ENCODE results near the gene DUS4L.
A peak's percentile ranks its signal among the peaks of the same experiment; 100 is the strongest.

DUS4L gene

DNA sequence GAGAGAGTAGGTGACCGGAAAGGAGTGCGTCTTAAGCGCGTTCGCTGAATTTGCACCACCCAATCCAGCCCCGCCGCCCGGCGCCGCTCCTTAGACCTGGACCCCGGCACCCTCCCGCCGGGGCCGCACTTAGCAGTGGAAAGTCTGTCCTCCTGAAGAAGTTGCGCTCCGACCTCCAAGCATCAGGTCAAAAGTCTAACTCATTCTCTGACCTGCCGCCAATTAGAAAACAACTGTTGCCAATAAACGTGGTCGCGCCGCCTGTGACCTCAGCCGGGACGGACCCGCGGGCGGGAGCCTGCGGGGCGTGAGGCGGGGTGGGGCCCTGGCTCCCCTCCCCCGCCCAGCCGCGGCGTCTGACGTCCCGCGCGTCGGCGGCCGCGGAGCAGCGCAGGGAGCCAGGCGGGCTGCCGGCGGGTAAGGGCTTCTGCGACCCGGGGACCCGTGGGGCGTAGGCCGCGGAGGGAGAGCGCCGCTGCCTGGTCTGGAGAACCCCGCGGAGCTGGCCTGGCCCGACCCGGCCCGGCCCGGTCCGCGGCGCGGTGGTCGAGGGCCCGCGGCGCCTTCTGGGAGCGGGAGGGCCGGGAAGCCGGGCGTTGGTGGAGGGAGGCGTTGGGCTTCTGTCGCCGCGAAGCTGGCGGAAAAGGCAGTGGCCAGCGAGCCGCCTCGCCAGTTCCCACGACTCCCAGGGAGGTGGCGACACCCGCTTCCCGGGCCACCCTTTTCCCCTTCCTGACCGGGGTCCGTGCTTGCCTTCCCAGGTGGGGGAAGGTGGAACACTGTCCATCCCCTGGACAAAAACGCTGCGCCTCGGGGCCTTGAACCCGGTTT is 16.3 kb downstream of the DUS4L start, which contains the start of gene BCAP29:
TSS of gene BCAP29 (plus strand) at position 362 of the 831 bp plus-strand sequence. CDS start 527 bp downstream, outside the sequence.
- DNase-seq (ENCODE audit: low read depth), result peak; percentile 87
- H3K4me3 ChIP-seq (ENCODE audit: low read depth, low read length), result peak within 1 kb of the TSS; percentile 97
- TF ChIP-seq, protein P1, sequence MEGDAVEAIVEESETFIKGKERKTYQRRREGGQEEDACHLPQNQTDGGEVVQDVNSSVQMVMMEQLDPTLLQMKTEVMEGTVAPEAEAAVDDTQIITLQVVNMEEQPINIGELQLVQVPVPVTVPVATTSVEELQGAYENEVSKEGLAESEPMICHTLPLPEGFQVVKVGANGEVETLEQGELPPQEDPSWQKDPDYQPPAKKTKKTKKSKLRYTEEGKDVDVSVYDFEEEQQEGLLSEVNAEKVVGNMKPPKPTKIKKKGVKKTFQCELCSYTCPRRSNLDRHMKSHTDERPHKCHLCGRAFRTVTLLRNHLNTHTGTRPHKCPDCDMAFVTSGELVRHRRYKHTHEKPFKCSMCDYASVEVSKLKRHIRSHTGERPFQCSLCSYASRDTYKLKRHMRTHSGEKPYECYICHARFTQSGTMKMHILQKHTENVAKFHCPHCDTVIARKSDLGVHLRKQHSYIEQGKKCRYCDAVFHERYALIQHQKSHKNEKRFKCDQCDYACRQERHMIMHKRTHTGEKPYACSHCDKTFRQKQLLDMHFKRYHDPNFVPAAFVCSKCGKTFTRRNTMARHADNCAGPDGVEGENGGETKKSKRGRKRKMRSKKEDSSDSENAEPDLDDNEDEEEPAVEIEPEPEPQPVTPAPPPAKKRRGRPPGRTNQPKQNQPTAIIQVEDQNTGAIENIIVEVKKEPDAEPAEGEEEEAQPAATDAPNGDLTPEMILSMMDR (IDR thresholded peaks at IDR 0.05; ENCODE audit: insufficient read depth, low read depth, low read length, missing control alignments), result no peak

DNA sequence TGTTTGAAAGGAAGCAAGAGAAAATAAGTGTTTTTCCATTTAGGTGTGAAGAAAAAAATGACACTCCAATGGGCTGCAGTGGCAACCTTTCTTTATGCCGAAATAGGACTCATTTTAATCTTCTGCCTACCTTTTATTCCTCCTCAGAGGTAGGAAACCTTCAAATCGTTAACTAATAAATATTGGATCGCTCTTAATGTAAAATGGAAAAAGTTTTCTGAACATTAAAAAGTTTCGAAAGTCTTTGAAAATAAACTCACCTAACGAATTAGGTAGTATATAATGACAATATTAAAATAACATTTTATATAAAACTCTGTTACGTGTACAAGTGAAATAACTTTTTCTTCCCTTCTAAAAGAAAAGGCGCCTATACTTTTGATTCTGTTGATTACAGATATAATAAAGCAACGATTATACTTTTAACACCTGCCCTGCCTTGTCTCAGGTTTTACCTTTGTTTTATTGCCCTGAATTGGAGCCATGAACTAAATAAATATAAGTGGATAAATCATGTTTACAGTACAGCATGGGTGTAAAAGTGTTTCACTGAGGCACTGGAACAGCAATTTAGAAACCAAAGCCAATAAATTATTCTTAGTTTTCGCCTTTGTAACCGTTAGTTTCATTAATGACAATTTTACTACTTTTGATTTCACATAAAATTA is 17.1 kb downstream of the DUS4L start:
- peak overlapping the region; percentile 97 for H3K4me3 ChIP-seq (ENCODE audit: low read depth, low read length)
- DNase-seq (ENCODE audit: low read depth), result no peak
- TF ChIP-seq, protein P1 (IDR thresholded peaks at IDR 0.05; ENCODE audit: insufficient read depth, low read depth, low read length, missing control alignments), result no peak

DNA sequence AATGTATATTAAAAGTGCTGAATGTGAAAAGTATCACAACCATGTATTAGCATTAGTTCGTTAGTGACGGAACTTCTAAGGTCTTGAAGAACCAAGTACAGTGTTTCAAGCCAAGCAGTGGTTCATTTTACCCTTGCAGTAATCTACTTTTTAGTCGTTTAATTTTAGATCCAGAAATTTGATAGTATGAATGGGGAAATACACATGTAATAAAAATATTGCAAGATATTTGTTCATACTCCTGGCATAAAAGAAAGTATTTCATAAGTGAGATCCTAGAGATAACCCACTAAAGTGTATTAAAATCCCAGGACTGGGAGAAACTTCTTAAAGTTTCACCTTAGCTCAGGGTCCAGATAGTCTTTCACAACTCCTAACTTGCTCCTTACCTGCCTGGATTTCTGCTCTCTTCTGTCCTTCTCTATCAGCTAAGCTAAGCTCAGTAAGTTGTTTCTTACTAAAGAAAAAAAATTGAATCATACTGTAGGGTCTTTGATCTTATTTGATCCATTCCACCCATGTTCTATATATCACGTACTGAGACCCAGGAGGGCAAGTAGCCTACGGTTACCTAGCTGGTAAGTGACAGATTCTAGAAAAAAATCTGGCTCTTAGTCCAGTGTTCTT is 17.7 kb downstream of the DUS4L start:
- peak overlapping the region; percentile 97 for H3K4me3 ChIP-seq (ENCODE audit: low read depth, low read length)
- TF ChIP-seq, protein P1 (IDR thresholded peaks at IDR 0.05; ENCODE audit: insufficient read depth, low read depth, low read length, missing control alignments), result no peak
- no peak for DNase-seq (ENCODE audit: low read depth)

DNA sequence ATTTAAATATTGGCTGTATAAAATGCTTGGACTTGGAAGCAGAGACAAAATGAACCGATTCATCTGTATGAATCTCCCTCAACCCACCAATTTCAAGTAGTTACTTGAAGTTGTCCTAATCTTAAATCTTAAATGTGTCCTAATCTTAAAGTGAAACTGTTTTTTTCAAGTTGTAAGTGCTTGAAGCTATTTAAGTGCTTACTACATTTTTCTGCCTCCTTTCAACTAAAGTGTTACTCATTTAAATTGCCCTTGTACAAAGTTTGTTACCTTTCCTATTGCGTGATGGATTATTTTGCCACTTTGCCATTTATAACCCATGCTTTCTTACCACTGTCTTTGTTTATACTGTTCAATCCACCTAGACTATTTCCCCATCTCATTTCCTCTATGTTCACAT is 19.1 kb downstream of the DUS4L start:
- no peak overlapping the region for H3K4me3 ChIP-seq (ENCODE audit: low read depth, low read length)
- TF ChIP-seq, protein P1 (IDR thresholded peaks at IDR 0.05; ENCODE audit: insufficient read depth, low read depth, low read length, missing control alignments), result no peak
- DNase-seq (ENCODE audit: low read depth), result no peak

DNA sequence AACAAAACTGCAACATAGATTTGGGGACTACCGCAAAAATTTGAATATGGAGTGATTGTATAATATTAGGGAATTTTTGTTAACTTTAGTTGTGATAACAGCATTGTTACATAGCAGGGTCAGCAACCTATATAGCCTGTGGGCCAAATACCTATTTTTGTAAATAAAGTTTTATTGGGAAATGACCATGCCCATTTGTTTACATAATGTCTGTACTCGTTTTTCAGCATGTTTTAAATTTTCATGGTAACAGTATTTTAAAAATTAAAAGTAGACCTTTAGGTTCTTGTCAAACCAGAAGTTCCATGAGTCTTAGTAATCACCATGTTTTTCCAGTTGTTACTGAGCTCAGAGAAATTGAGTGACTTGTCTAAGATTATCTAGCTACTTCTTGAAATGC is 20.9 kb downstream of the DUS4L start:
- no peak for DNase-seq (ENCODE audit: low read depth)
- H3K4me3 ChIP-seq (ENCODE audit: low read depth, low read length), result no peak overlapping the region
- TF ChIP-seq, protein P1 (IDR thresholded peaks at IDR 0.05; ENCODE audit: insufficient read depth, low read depth, low read length, missing control alignments), result no peak

DNA sequence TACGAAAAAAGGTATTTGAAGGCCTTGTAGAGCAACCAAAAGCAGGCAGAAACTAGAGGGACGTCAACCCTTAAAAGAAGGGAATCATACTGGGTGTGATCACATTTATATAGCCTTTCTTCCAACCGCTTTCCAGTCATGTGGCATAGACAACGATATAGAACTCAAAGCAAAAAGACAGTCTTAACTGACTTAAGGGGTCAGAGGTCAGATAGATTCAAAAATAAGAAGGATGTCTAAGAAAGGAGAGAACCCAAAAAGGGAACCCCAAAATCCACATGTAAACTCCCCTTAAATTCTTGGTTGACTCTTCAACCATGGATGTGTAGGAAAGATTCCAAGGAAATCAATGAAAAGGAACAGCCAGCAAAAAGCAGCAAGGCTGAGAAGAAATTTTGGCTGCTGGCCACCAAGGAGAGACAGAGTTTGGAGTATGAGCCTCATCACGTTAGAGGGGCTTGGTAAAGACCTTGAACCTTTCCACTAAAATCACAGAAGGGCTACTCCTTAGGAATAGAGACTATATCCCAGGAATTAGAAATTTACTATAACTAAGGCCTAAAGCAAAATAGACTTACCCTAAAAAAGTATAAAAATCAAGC is 24.9 kb downstream of the DUS4L start:
- no peak overlapping the region for H3K4me3 ChIP-seq (ENCODE audit: low read depth, low read length)
- DNase-seq (ENCODE audit: low read depth), result no peak
- TF ChIP-seq, protein P1 (IDR thresholded peaks at IDR 0.05; ENCODE audit: insufficient read depth, low read depth, low read length, missing control alignments), result no peak
